GM23338 (cell line): ENCODE results near the gene RHBDF2. TPM values are rescaled to one million over a fixed set of nuclear protein-coding genes. Genes with fewer than 3 reads are reported as not detected.

ENCODE experiments used
- ATAC-seq: fragments of 200-7000 bp; cut with Tn5 transposase; 3 replicates; pipeline ENCODE4 v1.9.1; 2020
- DNase-seq: peaks from one replicate; pipeline ENCODE4 v3.0.0-alpha.2; 2015; ENCODE audit warnings: low spot score
- H2AFZ ChIP-seq: fragments of 200-600 bp; sonication (generic); 2 replicates; pipeline ENCODE4 v1.8.0; 2016; ENCODE audit warnings: antibody characterized with exemption, mild to moderate bottlenecking, moderate library complexity
- H3F3A ChIP-seq: fragments of 200-600 bp; sonication (generic); replicated peaks from 2 replicates; pipeline ENCODE4 v1.8.0; 2017; ENCODE audit warnings: antibody characterized with exemption, mixed run types, low read depth
- H3K27ac ChIP-seq: fragments of 200-600 bp; sonication (generic); 2 replicates; pipeline ENCODE4 v1.6.1; 2016; ENCODE audit warnings: low read depth
- H3K27me3 ChIP-seq: fragments of 200-600 bp; sonication (generic); 2 replicates; pipeline ENCODE4 v1.8.0; 2016; ENCODE audit warnings: mild to moderate bottlenecking, mixed run types, moderate library complexity; ENCODE audit not compliant: insufficient read depth
- H3K36me3 ChIP-seq: fragments of 200-600 bp; sonication (generic); 2 replicates; pipeline ENCODE4 v1.8.0; 2016; ENCODE audit warnings: mild to moderate bottlenecking; ENCODE audit not compliant: insufficient read depth
- H3K4me1 ChIP-seq: fragments of 200-600 bp; sonication (generic); 2 replicates; pipeline ENCODE4 v1.8.0; 2016; ENCODE audit warnings: mild to moderate bottlenecking, moderate library complexity; ENCODE audit not compliant: insufficient read depth
- H3K4me2 ChIP-seq: fragments of 200-600 bp; sonication (generic); 2 replicates; pipeline ENCODE4 v1.7.1; 2017; ENCODE audit warnings: mixed run types
- H3K4me3 ChIP-seq: fragments of 200-600 bp; sonication (generic); 2 replicates; pipeline ENCODE4 v1.6.1; 2016; ENCODE audit warnings: mixed run types
- H3K79me2 ChIP-seq: fragments of 200-600 bp; sonication (generic); replicated peaks from 2 replicates; pipeline ENCODE4 v1.8.0; 2017; ENCODE audit warnings: mild to moderate bottlenecking; ENCODE audit not compliant: insufficient read depth
- H3K9me2 ChIP-seq: fragments of 200-600 bp; sonication (generic); 2 replicates; pipeline ENCODE4 v1.8.0; 2017; ENCODE audit not compliant: insufficient read depth
- H4K20me1 ChIP-seq: fragments of 200-600 bp; sonication (generic); replicated peaks from 2 replicates; pipeline ENCODE4 v1.8.0; 2017; ENCODE audit warnings: mild to moderate bottlenecking; ENCODE audit not compliant: insufficient read depth
- H3K27ac Mint-ChIP-seq: 2 replicates; pipeline ENCODE4 v1.8.0; 2020; ENCODE audit warnings: inconsistent platforms, mild to moderate bottlenecking, moderate library complexity, mixed read lengths
- H3K27me3 Mint-ChIP-seq: 3 replicates; pipeline ENCODE4 v1.8.0; 2022; ENCODE audit warnings: low read depth, mild to moderate bottlenecking, moderate library complexity, mixed read lengths, inconsistent platforms; ENCODE audit not compliant: insufficient read depth, poor library complexity
- H3K36me3 Mint-ChIP-seq: 3 replicates; pipeline ENCODE4 v1.8.0; 2021; ENCODE audit warnings: low read depth, mild to moderate bottlenecking, inconsistent platforms, moderate library complexity, mixed read lengths
- H3K4me1 Mint-ChIP-seq: 3 replicates; pipeline ENCODE4 v1.8.0; 2020; ENCODE audit warnings: mild to moderate bottlenecking, inconsistent platforms, mixed read lengths
- H3K4me3 Mint-ChIP-seq: 3 replicates; pipeline ENCODE4 v1.8.0; 2021; ENCODE audit warnings: moderate library complexity, mild to moderate bottlenecking, inconsistent platforms, mixed read lengths
- H3K9me3 Mint-ChIP-seq: 3 replicates; pipeline ENCODE4 v1.8.0; 2020; ENCODE audit warnings: moderate library complexity, mild to moderate bottlenecking, inconsistent platforms, mixed read lengths
- CREB1 ChIP-seq: fragments of 250-450 bp; sonication (Bioruptor Pico); IDR thresholded peaks from 2 replicates; pipeline ENCODE4 v1.5.0; 2020; ENCODE audit warnings: low read depth, mild to moderate bottlenecking, moderate library complexity
- CTCF ChIP-seq, 2 experiments: fragments of 200-600 bp in 1 of 2; sonication (generic) in 1 of 2; conservative IDR thresholded peaks; 2 replicates each; pipeline versions ENCODE4 v1.5.1 to v1.6.1; 2016 to 2017; ENCODE audit warnings: antibody characterized with exemption in 2 of 2, low read depth in 2 of 2, mild to moderate bottlenecking in 2 of 2, moderate library complexity in 1 of 2
- ETS1 ChIP-seq: IDR thresholded peaks from 2 replicates; pipeline ENCODE4 v1.6.1; 2016; ENCODE audit warnings: antibody characterized with exemption
- EZH2 ChIP-seq: fragments of 200-600 bp; sonication (generic); IDR thresholded peaks from one replicate; pipeline ENCODE4 v1.8.0; 2017; ENCODE audit warnings: antibody characterized with exemption, mild to moderate bottlenecking, low read depth; ENCODE audit not compliant: unreplicated experiment
- EZH2phosphoT487 ChIP-seq: fragments of 200-600 bp; sonication (generic); IDR thresholded peaks from one replicate; pipeline ENCODE4 v1.8.1; 2018; ENCODE audit warnings: antibody characterized with exemption; ENCODE audit not compliant: unreplicated experiment
- JUNB ChIP-seq: IDR thresholded peaks from one replicate; pipeline ENCODE4 v1.6.1; 2016; ENCODE audit warnings: antibody characterized with exemption; ENCODE audit not compliant: unreplicated experiment
- NANOG ChIP-seq: IDR thresholded peaks from 2 replicates; pipeline ENCODE4 v1.6.1; 2016; ENCODE audit warnings: antibody characterized with exemption, borderline replicate concordance
- POLR2AphosphoS5 ChIP-seq: IDR thresholded peaks from 2 replicates; pipeline ENCODE4 v1.6.1; 2016; ENCODE audit warnings: antibody characterized with exemption, low read depth
- REST ChIP-seq: IDR thresholded peaks from one replicate; pipeline ENCODE4 v1.6.1; 2018; ENCODE audit warnings: antibody characterized with exemption; ENCODE audit not compliant: unreplicated experiment
- STAT1 ChIP-seq: IDR thresholded peaks from one replicate; pipeline ENCODE4 v1.6.1; 2016; ENCODE audit warnings: antibody characterized with exemption; ENCODE audit not compliant: unreplicated experiment
- ZNF114 ChIP-seq: fragments of 250-450 bp; sonication (Bioruptor Pico); IDR thresholded peaks from 2 replicates; pipeline ENCODE4 v1.5.0; 2020; ENCODE audit warnings: mild to moderate bottlenecking, moderate library complexity
- ZNF331 ChIP-seq: fragments of 250-450 bp; sonication (Bioruptor Pico); IDR thresholded peaks from 2 replicates; pipeline ENCODE4 v1.5.0; 2020; ENCODE audit warnings: low read depth, mild to moderate bottlenecking, moderate library complexity
- ZNF462 ChIP-seq: fragments of 250-450 bp; sonication (Bioruptor Pico); IDR thresholded peaks from 2 replicates; pipeline ENCODE4 v1.5.0; 2020; ENCODE audit warnings: mild to moderate bottlenecking, moderate library complexity
- polyA plus RNA-seq: library from polyadenylated mRNA; unstranded; fragments of >200 nt; fragmentation: Nextera tagmentation; extraction: Ambion mirVana; gene quantifications from 2 replicates; pipeline ENCODE4 v1.2.1, GENCODE V29; 2016
- total RNA-seq: library from RNA; depleted of rRNA; stranded (reverse); fragments of >200 nt; shearing (Covaris generic); gene quantifications from 2 replicates; pipeline ENCODE4 v1.2.3, GENCODE V29; 2014

The RHBDF2 gene
- total and polyA plus RNA-seq, 2 experiments from 2014 or later, result 9.4 to 29.5 TPM

- Histone ChIP-seq H3K36me3 (no peaks in the 10 kb centered on the region), H3K27ac (no peak overlapping the region), H3F3A (peaks cover 5% of the 10 kb centered on the region; the same call in 1 of the 2 replicates), H4K20me1 (no peaks in the 10 kb centered on the region), H2AFZ (no peak overlapping the region), H3K79me2 (no peaks in the 10 kb centered on the region), H3K9me2 (no peaks in the 10 kb centered on the region), H3K4me1 (peaks cover 22% of the 10 kb centered on the region), H3K27me3 (peaks cover 11% of the 10 kb centered on the region), H3K4me2 (peak overlapping the region; percentile 48; the same call in 1 of the 2 replicates), H3K4me3 (no peak overlapping the region)
- Mint-ChIP-seq H3K27ac (no peak overlapping the region), H3K4me3 (no peak overlapping the region; the same call in 2 of the 3 replicates), H3K9me3 (no peaks in the 10 kb centered on the region; the same call in 2 of the 3 replicates), H3K4me1 (peaks cover 41% of the 10 kb centered on the region), H3K36me3 (no peaks in the 10 kb centered on the region), H3K27me3 (peaks cover 33% of the 10 kb centered on the region)
- DNase-seq, result peak; percentile 27
- TF ChIP-seq EZH2phosphoT487, result no peak
- TF ChIP-seq ZNF114 (CRISPR knock-in tag), result no peak
- no peak for TF ChIP-seq EZH2
- no peak for TF ChIP-seq ETS1
- TF ChIP-seq CTCF (conservative IDR thresholded peaks at IDR 0.05; ENCODE audit: low read depth in 2 of 2), result no peak
- TF ChIP-seq POLR2AphosphoS5, result no peak
- TF ChIP-seq ZNF462 (CRISPR knock-in tag), result no peak
- no peak for TF ChIP-seq JUNB
- no peak for TF ChIP-seq REST
- no peak for TF ChIP-seq ZNF331 (CRISPR knock-in tag)
- TF ChIP-seq STAT1, result no peak
- no peak for TF ChIP-seq CREB1 (CRISPR knock-in tag)
- no peak for TF ChIP-seq NANOG
- ATAC-seq, result no peak
Observed at GRCh38 chr17:76543826-76544545, 42.8 kb upstream of the RHBDF2 start.
